ENCODE data around the gene PRR36.
"Not testable (repeated sequence)": the region's sequence is repeated elsewhere in the genome, so short reads cannot be mapped to it uniquely, and the experiment has no call there.

Gene PRR36

GRCh38 chr19:7860714-7861618 is 13.2 kb downstream of the PRR36 start:
- TF ChIP-seq CTCF (IDR thresholded peaks at IDR 0.05; ENCODE audit: insufficient read depth, low read depth, low read length, missing control alignments): no peak
- no peak for DNase-seq (ENCODE audit: low read depth)
- no peak overlapping the region for H3K4me3 ChIP-seq (ENCODE audit: low read depth, low read length)

GRCh38 chr19:7859831-7860713 is 14.1 kb downstream of the PRR36 start:
- no peak for DNase-seq (ENCODE audit: low read depth)
- TF ChIP-seq CTCF (IDR thresholded peaks at IDR 0.05; ENCODE audit: insufficient read depth, low read depth, low read length, missing control alignments): no peak
- no peak overlapping the region for H3K4me3 ChIP-seq (ENCODE audit: low read depth, low read length)

GRCh38 chr19:7859087-7859486 is 15.1 kb downstream of the PRR36 start:
- H3K4me3 ChIP-seq (ENCODE audit: low read depth, low read length); DNase-seq (ENCODE audit: low read depth): not testable (repeated sequence)

GRCh38 chr19:7858109-7858770 is 15.9 kb downstream of the PRR36 start:
- H3K4me3 ChIP-seq (ENCODE audit: low read depth, low read length): no peak overlapping the region
- DNase-seq (ENCODE audit: low read depth): no peak
- no peak for TF ChIP-seq CTCF (IDR thresholded peaks at IDR 0.05; ENCODE audit: insufficient read depth, low read depth, low read length, missing control alignments)

GRCh38 chr19:7857727-7858108 is 16.5 kb downstream of the PRR36 start:
- no peak overlapping the region for H3K4me3 ChIP-seq (ENCODE audit: low read depth, low read length)
- DNase-seq (ENCODE audit: low read depth): no peak
- TF ChIP-seq CTCF (IDR thresholded peaks at IDR 0.05; ENCODE audit: insufficient read depth, low read depth, low read length, missing control alignments): no peak

GRCh38 chr19:7856679-7857663 is 17.2 kb downstream of the PRR36 start:
- TF ChIP-seq CTCF (IDR thresholded peaks at IDR 0.05; ENCODE audit: insufficient read depth, low read depth, low read length, missing control alignments): no peak
- no peak overlapping the region for H3K4me3 ChIP-seq (ENCODE audit: low read depth, low read length)
- no peak for DNase-seq (ENCODE audit: low read depth)

Data from GM12865 (cell line).